Esophagus mucosa (tissue), 1 donor: ENCODE results near the gene MXRA7. TPM values are rescaled to one million over a fixed set of nuclear protein-coding genes. Genes with fewer than 3 reads are reported as not detected.
A peak's percentile ranks its signal among the peaks of the same experiment; 100 is the strongest.

Source experiments
- ATAC-seq: fragments of 200-7000 bp; cut with Tn5 transposase; one replicate; pipeline ENCODE4 v1.9.1; 2020
- total RNA-seq: library from RNA; stranded (reverse); gene quantifications from one replicate; pipeline ENCODE4 v1.2.4, GENCODE V29; 2023
- donor health status: DM: yes; HTN: yes; CAD: no.

Gene MXRA7
- total RNA-seq, 1 donor from 2014 or later, result 32.3 TPM

- ATAC-seq, result no peak
Measured at GRCh38 chr17:76695059-76695831, 15.5 kb downstream of the MXRA7 start.

GRCh38 chr17:76691379-76692191, 19.2 kb downstream of the MXRA7 start:
- ATAC-seq, result no peak

- ATAC-seq, result no peak
Measured at GRCh38 chr17:76690596-76691280, 20.0 kb downstream of the MXRA7 start.

GRCh38 chr17:76689859-76690258, 20.9 kb downstream of the MXRA7 start:
- ATAC-seq, result no peak

- ATAC-seq, result peak; percentile 10
Measured at GRCh38 chr17:76688165-76688622, 22.6 kb downstream of the MXRA7 start.

GRCh38 chr17:76687298-76688164, 23.2 kb downstream of the MXRA7 start:
- peak; percentile 4 for ATAC-seq

GRCh38 chr17:76686538-76687297, 24.0 kb downstream of the MXRA7 start:
- no peak for ATAC-seq

GRCh38 chr17:76685846-76686245, 24.9 kb downstream of the MXRA7 start:
- no peak for ATAC-seq

GRCh38 chr17:76685366-76685765, 25.4 kb downstream of the MXRA7 start:
- ATAC-seq, result no peak

GRCh38 chr17:76684756-76685155, 26.0 kb downstream of the MXRA7 start:
- ATAC-seq, result no peak

GRCh38 chr17:76683921-76684745, 26.6 kb downstream of the MXRA7 start:
- no peak for ATAC-seq

GRCh38 chr17:76683011-76683755, 27.6 kb downstream of the MXRA7 start:
- no peak for ATAC-seq

GRCh38 chr17:76682296-76682695, 28.5 kb downstream of the MXRA7 start:
- no peak for ATAC-seq

- peak; percentile 64 for ATAC-seq
Measured at GRCh38 chr17:76681222-76682137, 29.3 kb downstream of the MXRA7 start.

- ATAC-seq, result no peak
Measured at GRCh38 chr17:76679239-76679638, 31.5 kb downstream of the MXRA7 start.

- no peak for ATAC-seq
Measured at GRCh38 chr17:76678330-76678729, 32.4 kb downstream of the MXRA7 start.

- ATAC-seq, result no peak
Measured at GRCh38 chr17:76677406-76677805, 33.4 kb downstream of the MXRA7 start.

- no peak for ATAC-seq
Measured at GRCh38 chr17:76676629-76677028, 34.1 kb downstream of the MXRA7 start.

GRCh38 chr17:76675648-76676047, 35.1 kb downstream of the MXRA7 start:
- no peak for ATAC-seq
